HepG2 (cell line): Measurements from ENCODE around the gene CKLF. TPM values are rescaled to one million over a fixed set of nuclear protein-coding genes. Genes with fewer than 3 reads are reported as not detected.

Experiments used
- ATAC-seq: fragments of 200-7000 bp; cut with Tn5 transposase; 3 replicates; pipeline ENCODE4 v1.9.1; 2020; ENCODE audit warnings: mild to moderate bottlenecking, moderate library complexity
- BruUV-seq: library from RNA; stranded (reverse); fragments of 400-500 nt; replicated peaks from 2 replicates; lab custom pipeline; 2021; lab: Mats Ljungman, UMichigan
- CTCF ChIA-PET: fragments of 300-600 bp; formaldehyde crosslinking; extraction: SDS; loops from one replicate; lab custom pipeline; 2021; ENCODE audit warnings: low total read pairs, inconsistent platforms, low intra/inter-chr PET ratio; lab: Yijun Ruan, JAX
- POLR2A ChIA-PET: fragments of 350-600 bp; sonication (Branson Sonifier 250); formaldehyde crosslinking; loops from one replicate; lab custom pipeline; 2020; ENCODE audit warnings: antibody characterized with exemption, inconsistent platforms; lab: Yijun Ruan, JAX
- DNase-seq: peaks from one replicate; pipeline ENCODE4 v3.0.0-alpha.2; 2015; ENCODE audit warnings: low spot score
- FAIRE-seq: peaks from 3 replicates; lab custom pipeline; 2011; peaks lifted over from hg19 to GRCh38; lab: Jason Lieb, UNC
- H2AFZ ChIP-seq: one replicate; pipeline ENCODE4 v1.6.1; 2011; ENCODE audit warnings: low read length, inconsistent platforms
- H3K27ac ChIP-seq: fragments of 300-600 bp; 3 replicates; pipeline ENCODE4 v1.8.0; 2011; ENCODE audit warnings: mixed run types, mild to moderate bottlenecking, mixed read lengths, low read length, inconsistent platforms; ENCODE audit not compliant: insufficient read depth; ENCODE audit errors: extremely low read length
- H3K27me3 ChIP-seq, 2 experiments: fragments of 200-600 bp in 1 of 2; 2 replicates in 1 of 2; 3 replicates in 1 of 2; pipeline versions ENCODE4 v1.6.0 to v1.8.0; 2011; ENCODE audit warnings: low read length in 2 of 2, mild to moderate bottlenecking in 2 of 2, moderate library complexity in 2 of 2, inconsistent platforms in 1 of 2; ENCODE audit not compliant: insufficient read depth in 2 of 2, control insufficient read depth in 1 of 2
- H3K36me3 ChIP-seq, 2 experiments: fragments of 200-600 bp in 1 of 2; replicated peaks in 1 of 2; 2 replicates in 1 of 2; 3 replicates in 1 of 2; pipeline versions ENCODE4 v1.5.1 to v1.8.0; 2011; ENCODE audit warnings: low read length in 2 of 2, inconsistent platforms in 1 of 2; ENCODE audit not compliant: insufficient read depth in 2 of 2, control insufficient read depth in 1 of 2
- H3K4me1 ChIP-seq: 2 replicates; pipeline ENCODE4 v1.5.1; 2012; ENCODE audit warnings: low read length, inconsistent platforms; ENCODE audit not compliant: insufficient read depth
- H3K4me2 ChIP-seq: 2 replicates; pipeline ENCODE4 v1.6.0; 2011; ENCODE audit warnings: low read depth, low read length, inconsistent platforms
- H3K4me3 ChIP-seq, 3 experiments: fragments of 200-600 bp in 1 of 3; sonication (generic), shearing (Covaris generic) in 1 of 3; replicated peaks in 1 of 3; 2 replicates each; pipeline ENCODE4 v1.5.1; 2011 to 2016; ENCODE audit warnings: low read length in 3 of 3, inconsistent platforms in 2 of 3, low read depth in 2 of 3, mild to moderate bottlenecking in 2 of 3, control low read depth in 1 of 3, mixed read lengths in 1 of 3; ENCODE audit not compliant: insufficient read depth in 1 of 3
- H3K79me2 ChIP-seq: one replicate; pipeline ENCODE4 v1.6.1; 2011; ENCODE audit warnings: low read length, inconsistent platforms; ENCODE audit not compliant: insufficient read depth
- H3K9ac ChIP-seq: 2 replicates; pipeline ENCODE4 v1.6.0; 2011; ENCODE audit warnings: mild to moderate bottlenecking, low read depth, low read length, inconsistent platforms; ENCODE audit not compliant: insufficient read depth
- H3K9me3 ChIP-seq: 2 replicates; pipeline ENCODE4 v1.5.1; 2012; ENCODE audit warnings: mild to moderate bottlenecking, low read length
- H4K20me1 ChIP-seq: 2 replicates; pipeline ENCODE4 v1.6.0; 2011; ENCODE audit warnings: inconsistent platforms, mild to moderate bottlenecking, low read length, moderate library complexity; ENCODE audit not compliant: insufficient read depth
- ARID2 ChIP-seq: sonication (generic); formaldehyde crosslinking; IDR thresholded peaks from 2 replicates; pipeline ENCODE4 v1.8.1; 2022; ENCODE audit warnings: mild to moderate bottlenecking, missing genetic modification reagents, borderline replicate concordance
- ATF7-NPFF ChIP-seq: sonication (generic); formaldehyde crosslinking; IDR thresholded peaks from 2 replicates; pipeline ENCODE4 v1.8.1; 2023; ENCODE audit warnings: mild to moderate bottlenecking, low read depth, missing genetic modification reagents, moderate library complexity
- FLYWCH1 ChIP-seq: sonication (generic); formaldehyde crosslinking; IDR thresholded peaks from 2 replicates; pipeline ENCODE4 v1.8.1; 2023; ENCODE audit warnings: mild to moderate bottlenecking, missing genetic modification reagents
- HMGXB4 ChIP-seq, 2 experiments: sonication (generic) in 1 of 2; formaldehyde crosslinking in 1 of 2; IDR thresholded peaks; 2 replicates each; pipeline versions ENCODE4 v1.4.0 to v1.6.1; 2018 to 2020; ENCODE audit warnings: missing genetic modification reagents in 2 of 2, borderline replicate concordance in 1 of 2, low read depth in 1 of 2, mild to moderate bottlenecking in 1 of 2, missing biosample characterization in 1 of 2
- HOXD1 ChIP-seq: sonication (generic); formaldehyde crosslinking; IDR thresholded peaks from 2 replicates; pipeline ENCODE4 v1.5.0; 2020; ENCODE audit warnings: missing genetic modification reagents
- KDM5A ChIP-seq: fragments of 200-600 bp; sonication (generic); IDR thresholded peaks from 2 replicates; pipeline ENCODE4 v1.7.0; 2018; ENCODE audit warnings: antibody characterized with exemption, mild to moderate bottlenecking, low read length, borderline replicate concordance
- KLF16 ChIP-seq, 2 experiments: sonication (generic) in 1 of 2; formaldehyde crosslinking in 1 of 2; IDR thresholded peaks; 2 replicates each; pipeline versions ENCODE4 v1.6.1 to v1.8.0; 2016 to 2023; ENCODE audit warnings: missing genetic modification reagents in 2 of 2, missing compliant biosample characterization in 1 of 2
- MBNL3 ChIP-seq: fragments of 250-450 bp; sonication (Bioruptor Pico); conservative IDR thresholded peaks from 2 replicates; pipeline ENCODE4 v1.8.0; 2022; ENCODE audit warnings: mild to moderate bottlenecking, inconsistent platforms
- MXI1 ChIP-seq: IDR thresholded peaks from 3 replicates; pipeline ENCODE4 v1.6.1; 2012; ENCODE audit warnings: low read depth, low read length, inconsistent platforms, borderline replicate concordance
- REPIN1 ChIP-seq: sonication (generic); formaldehyde crosslinking; IDR thresholded peaks from 2 replicates; pipeline ENCODE4 v1.8.0; 2022; ENCODE audit warnings: missing genetic modification reagents, low read depth, mild to moderate bottlenecking, borderline replicate concordance
- RFX3 ChIP-seq: IDR thresholded peaks from 2 replicates; pipeline ENCODE4 v1.6.1; 2016; ENCODE audit warnings: missing biosample characterization, missing genetic modification reagents
- TBL1XR1 ChIP-seq: fragments of 150-350 bp; IDR thresholded peaks from 2 replicates; pipeline ENCODE4 v1.6.1; 2014; ENCODE audit warnings: borderline replicate concordance, low read length; ENCODE audit not compliant: partially characterized antibody
- ZBTB4 ChIP-seq: sonication (generic); formaldehyde crosslinking; IDR thresholded peaks from 2 replicates; pipeline ENCODE4 v1.4.0; 2020; ENCODE audit warnings: missing genetic modification reagents, mild to moderate bottlenecking, borderline replicate concordance
- ZFP1 ChIP-seq: IDR thresholded peaks from 2 replicates; pipeline ENCODE4 v1.6.1; 2016
- ZNF326 ChIP-seq: sonication (generic); formaldehyde crosslinking; IDR thresholded peaks from 2 replicates; pipeline ENCODE4 v1.4.0; 2020; ENCODE audit warnings: missing genetic modification reagents, borderline replicate concordance
- ZNF34 ChIP-seq: sonication (generic); formaldehyde crosslinking; IDR thresholded peaks from 2 replicates; pipeline ENCODE4 v1.4.0; 2020; ENCODE audit warnings: mild to moderate bottlenecking, missing genetic modification reagents, borderline replicate concordance
- WGBS: methylation state at CpG from one replicate; pipeline ENCODE4 v1.1.6; 2017; ENCODE audit warnings: low lambda C conversion rate; 5-methylcytosine and 5-hydroxymethylcytosine counted together
- in situ Hi-C: cut with HindIII; loops from 2 replicates; pipeline ENCODE4 v1.10.0; 2017; ENCODE audit warnings: low pct_unique_long_range_greater_than_20kb; ENCODE audit not compliant: extremely low pct_ligation_motif_present
- intact Hi-C: fragments of 100-400 bp; cut with micrococcal nuclease; formaldehyde crosslinking; loops from one replicate; pipeline ENCODE4 v1.10.0; 2022; ENCODE audit not compliant: unreplicated experiment
- polyA plus RNA-seq, 8 experiments: library from polyadenylated mRNA; depleted of rRNA in 3 of 8; stranded (reverse) in 7 of 8; unstranded in 1 of 8; fragments of >200 nt; fragmentation: Illumina TruSeq in 4 of 8; extraction: Trizol in 4 of 8; gene quantifications; 2 replicates each; pipeline versions ENCODE4 v1.2.1 to v1.2.3, GENCODE V29; 2011 to 2016; ENCODE audit warnings: low read depth in 4 of 8, missing spikeins in 1 of 8, mixed read lengths in 1 of 8; ENCODE audit not compliant: insufficient read depth in 1 of 8
- total RNA-seq, 5 experiments: library from RNA; depleted of rRNA; stranded (reverse); fragments of >200 nt; fragmentation: Illumina TruSeq; extraction: Trizol; gene quantifications; 2 replicates each; pipeline ENCODE4 v1.2.3, GENCODE V29; 2016; ENCODE audit warnings: low read depth in 1 of 5

Gene CKLF
- total and polyA plus RNA-seq, 2 of the 13 experiments (the other 11 are each of a cell fraction or from before 2014, with no cell fraction given): 120 to 167 TPM

GRCh38 chr16:66580605-66581209, 28.3 kb downstream of the CKLF start (continued):
- no peak for TF ChIP-seq ZBTB4
- no peak for TF ChIP-seq KLF16 (CRISPR knock-in tag; IDR thresholded peaks at IDR 0.05)

GRCh38 chr16:66581246-66581952, 29.0 kb downstream of the CKLF start:
- ATAC-seq (no peak), FAIRE-seq (no peak), DNase-seq (no peak)
- H3K9me3 ChIP-seq: no peaks in the 10 kb centered on the region
- BruUV-seq: no TSS peak
- ChIA-PET POLR2A (no interaction called here), CTCF (no interaction called here)
- no peaks in the 10 kb centered on the region for H4K20me1 ChIP-seq
- peaks cover 6% of the 10 kb centered on the region; the same call in 1 of the 2 replicates for H3K4me1 ChIP-seq
- no peak overlapping the region for H3K9ac ChIP-seq
- 45% methylated on average over 3 of the region's 3 CpGs for WGBS
- no peak overlapping the region for H3K4me3 ChIP-seq
- peaks cover 1 to 23% of the 10 kb centered on the region in 2 experiments; a peak in 1 of 5 replicates for H3K27me3 ChIP-seq
- in situ Hi-C loops (no loop called here), intact Hi-C loops (no loop called here)
- no peaks in the 10 kb centered on the region for H3K36me3 ChIP-seq
- H2AFZ ChIP-seq: no peak overlapping the region
- no peak overlapping the region for H3K4me2 ChIP-seq
- H3K27ac ChIP-seq: no peak overlapping the region
- no peaks in the 10 kb centered on the region for H3K79me2 ChIP-seq
- TF ChIP-seq HMGXB4 (CRISPR knock-in tag; IDR thresholded peaks at IDR 0.05; ENCODE audit: borderline replicate concordance in 1 of 2, low read depth in 1 of 2) (no peak), ARID2 (CRISPR knock-in tag) (no peak), ZNF326 (CRISPR knock-in tag) (no peak), HOXD1 (CRISPR knock-in tag) (no peak), ZNF34 (no peak), FLYWCH1 (CRISPR knock-in tag) (no peak), TBL1XR1 (no peak), MXI1 (no peak), ATF7-NPFF (CRISPR knock-in tag) (no peak), ZFP1 (CRISPR knock-in tag) (no peak), KDM5A (no peak), REPIN1 (no peak), RFX3 (CRISPR knock-in tag) (no peak), MBNL3 (no peak)
